PC-3 (cell line): ENCODE measurements around the gene CCDC184.

Experiments
- CTCF ChIP-seq: fragments of 300-600 bp; sonication (generic); conservative IDR thresholded peaks from 2 replicates; pipeline ENCODE4 v1.5.1; 2017; ENCODE audit warnings: antibody characterized with exemption, low read depth, mild to moderate bottlenecking, low read length
- EZH2 ChIP-seq: fragments of 300-600 bp; sonication (generic); IDR thresholded peaks from one replicate; pipeline ENCODE4 v1.6.1; 2017; ENCODE audit warnings: antibody characterized with exemption, mild to moderate bottlenecking, low read length; ENCODE audit not compliant: unreplicated experiment

- TF ChIP-seq CTCF, result no peak
- TF ChIP-seq EZH2, result no peak
Observed at GRCh38 chr12:48203192-48203591, 19.7 kb downstream of the CCDC184 start, which contains the start of gene OR10AD1.
